Stomach (tissue), 9 donors: ENCODE results near the gene TEAD1. TPM values are rescaled to one million over a fixed set of nuclear protein-coding genes. Genes with fewer than 3 reads are reported as not detected.

Source experiments
- DNase-seq, 2 donors: peaks; one replicate each; pipeline versions ENCODE4 v3.0.0 to v3.0.0-alpha.2; 2013 to 2019
- H3K27ac ChIP-seq, 5 donors: fragments of 200-600 bp in 4 of 5; sonication (generic) in 4 of 5; one replicate each; pipeline ENCODE4 v1.5.1; 2013 to 2019; ENCODE audit warnings: mild to moderate bottlenecking in 1 of 5, moderate library complexity in 1 of 5
- H3K27me3 ChIP-seq, 3 donors: fragments of 200-600 bp; sonication (generic); one replicate each; pipeline ENCODE4 v1.5.1; 2017 to 2019; ENCODE audit warnings: mixed run types in 1 of 3
- H3K36me3 ChIP-seq, 4 donors: fragments of 200-600 bp; sonication (generic); 1 replicate in 3 of 4; 2 replicates in 1 of 4; pipeline ENCODE4 v1.5.1; 2016 to 2019
- H3K4me1 ChIP-seq, 4 donors: fragments of 200-600 bp; sonication (generic); one replicate each; pipeline ENCODE4 v1.5.1; 2016 to 2019
- H3K4me3 ChIP-seq, 4 donors: fragments of 200-600 bp; sonication (generic) in 3 of 4; one replicate each; pipeline ENCODE4 v1.5.1; 2016 to 2019; ENCODE audit warnings: mild to moderate bottlenecking in 1 of 4
- H3K9me3 ChIP-seq, 4 donors: fragments of 200-600 bp; sonication (generic); one replicate each; pipeline ENCODE4 v1.5.1; 2016 to 2019
- CTCF ChIP-seq, 7 experiments: fragments of 450-650 bp in 4 of 7; fragments of 200-600 bp in 3 of 7; sonication (generic) in 3 of 7; IDR thresholded peaks; one replicate each; pipeline ENCODE4 v1.5.1; 2016 to 2019; ENCODE audit warnings: antibody characterized with exemption in 7 of 7, control low read depth in 2 of 7, mild to moderate bottlenecking in 1 of 7
- EP300 ChIP-seq: sonication (generic); formaldehyde crosslinking; IDR thresholded peaks from one replicate; pipeline ENCODE4 v1.6.1; 2017; ENCODE audit warnings: antibody characterized with exemption
- POLR2A ChIP-seq, 4 donors: fragments of 450-650 bp; IDR thresholded peaks; one replicate each; pipeline ENCODE4 v1.6.1; 2016; ENCODE audit warnings: antibody characterized with exemption in 4 of 4, control low read depth in 2 of 4, mild to moderate bottlenecking in 1 of 4, moderate library complexity in 1 of 4
- POLR2AphosphoS5 ChIP-seq, 3 donors: sonication (generic); formaldehyde crosslinking; IDR thresholded peaks; one replicate each; pipeline ENCODE4 v1.6.1; 2016; ENCODE audit warnings: antibody characterized with exemption in 3 of 3
- WGBS, 5 donors: extraction: QIAGEN DNeasy Blood & Tissue Kit in 3 of 5; methylation state at CpG; one replicate each; pipeline versions ENCODE4 v1.1.5 to v1.1.7; 2013 to 2018; 5-methylcytosine and 5-hydroxymethylcytosine counted together
- intact Hi-C: fragments of 100-400 bp; cut with DNase I; formaldehyde crosslinking; loops from one replicate; pipeline ENCODE4 v1.15.1; 2023; ENCODE audit warnings: low total_unique reads
- polyA plus RNA-seq, 3 donors: library from polyadenylated mRNA; stranded (reverse); fragments of 200-250 nt; gene quantifications; one replicate each; pipeline ENCODE4 v1.2.3, GENCODE V29; 2013
- total RNA-seq, 5 donors: library from RNA; depleted of rRNA; stranded (reverse); fragments of >200 nt; gene quantifications; one replicate each; pipeline versions ENCODE4 v1.1.0 to v1.2.3, GENCODE V29; 2014 to 2016
- donor health status: healthy with polysubstance abuse.
- donor health status: Bipolar disorder and iron deficiency.
- donor health status: healthy.

Gene TEAD1
- total and polyA plus RNA-seq, 8 donors = 4.9 to 133 (median 65.2) TPM

GRCh38 chr11:12810568-12810894 lies 136.3 kb downstream of the TEAD1 start:
- Histone ChIP-seq H3K27me3 (no peaks in the 10 kb centered on the region), H3K9me3 (no peaks in the 10 kb centered on the region), H3K27ac (peak overlapping the region in 1 of 5 donors; percentile 23), H3K4me3 (no peak overlapping the region), H3K36me3 (no peaks in the 10 kb centered on the region), H3K4me1 (peaks cover 32 to 78% (median 56%) of the 10 kb centered on the region in 4 donors)
- TF ChIP-seq POLR2A (IDR thresholded peaks at IDR 0.05) = no peak
- no peak for TF ChIP-seq CTCF (IDR thresholded peaks at IDR 0.05)
- DNase-seq = peak in 1 of 2 donors; percentile 66
- 62 to 80% (median 74%) methylated on average over 5 of the region's 5 CpGs for WGBS, 5 donors
- intact Hi-C loops = no loop called here

- no peak for TF ChIP-seq CTCF (IDR thresholded peaks at IDR 0.05)
- TF ChIP-seq EP300 = no peak
- TF ChIP-seq POLR2AphosphoS5 (IDR thresholded peaks at IDR 0.05) = no peak
- TF ChIP-seq POLR2A (IDR thresholded peaks at IDR 0.05) = no peak
- H3K27ac ChIP-seq = no peak overlapping the region
- no peaks in the 10 kb centered on the region for H3K27me3 ChIP-seq
- H3K36me3 ChIP-seq = no peaks in the 10 kb centered on the region
- H3K9me3 ChIP-seq = no peaks in the 10 kb centered on the region
- H3K4me3 ChIP-seq = no peak overlapping the region
- WGBS, 5 donors = 62 to 89% (median 83%) methylated on average over 7 of the region's 7 CpGs
- intact Hi-C loops = no loop called here
- DNase-seq = no peak
- H3K4me1 ChIP-seq = peaks cover 32 to 80% (median 54%) of the 10 kb centered on the region in 4 donors
Observed at GRCh38 chr11:12811861-12812260, 137.6 kb downstream of the TEAD1 start.

- WGBS, 5 donors = 33 to 56% (median 39%) methylated on average over 4 of the region's 4 CpGs
- DNase-seq = no peak
- H3K27me3 ChIP-seq = no peaks in the 10 kb centered on the region
- H3K9me3 ChIP-seq = no peaks in the 10 kb centered on the region
- TF ChIP-seq EP300 (no peak), POLR2A (IDR thresholded peaks at IDR 0.05) (no peak)
- peaks cover 32 to 76% (median 50%) of the 10 kb centered on the region in 4 donors for H3K4me1 ChIP-seq
- H3K4me3 ChIP-seq = no peak overlapping the region
- intact Hi-C loops = no loop called here
- peak overlapping the region in 4 of 5 donors; percentile 70 to 83 (median 76) for H3K27ac ChIP-seq
- H3K36me3 ChIP-seq = no peaks in the 10 kb centered on the region
Observed at GRCh38 chr11:12812849-12813248, 138.6 kb downstream of the TEAD1 start.

GRCh38 chr11:12813371-12814225 lies 139.4 kb downstream of the TEAD1 start:
- Histone ChIP-seq H3K9me3 (no peaks in the 10 kb centered on the region), H3K27ac (peak overlapping the region; percentile 9 to 83 (median 73)), H3K36me3 (no peaks in the 10 kb centered on the region), H3K4me3 (no peak overlapping the region), H3K27me3 (no peaks in the 10 kb centered on the region), H3K4me1 (peaks cover 28 to 77% (median 44%) of the 10 kb centered on the region in 4 donors)
- 51 to 64% (median 57%) methylated on average over 8 to 9 of the region's 9 CpGs for WGBS, 5 donors
- intact Hi-C loops = no loop called here
- TF ChIP-seq CTCF (IDR thresholded peaks at IDR 0.05) (peak in 1 of 7 experiments; percentile 23), POLR2A (IDR thresholded peaks at IDR 0.05) (no peak), EP300 (no peak), POLR2AphosphoS5 (IDR thresholded peaks at IDR 0.05) (peak in 1 of 3 donors; percentile 16)
- DNase-seq = peak; percentile 39 to 78

GRCh38 chr11:12815129-12815480 lies 140.9 kb downstream of the TEAD1 start:
- 6 to 12% (median 7%) methylated on average over 3 of the region's 3 CpGs for WGBS, 5 donors
- TF ChIP-seq CTCF (IDR thresholded peaks at IDR 0.05) (no peak), POLR2A (IDR thresholded peaks at IDR 0.05) (no peak), POLR2AphosphoS5 (IDR thresholded peaks at IDR 0.05) (no peak), EP300 (no peak)
- Histone ChIP-seq H3K4me3 (peak overlapping the region in 2 of 4 donors; percentile 11 to 13), H3K27ac (peak overlapping the region; percentile 50 to 83 (median 73)), H3K36me3 (no peaks in the 10 kb centered on the region), H3K27me3 (no peaks in the 10 kb centered on the region), H3K4me1 (peaks cover 24 to 63% (median 36%) of the 10 kb centered on the region in 4 donors), H3K9me3 (no peaks in the 10 kb centered on the region)
- intact Hi-C loops = no loop called here
- no peak for DNase-seq
